Skin epidermis (tissue), 12 donors: Measurements from ENCODE around the gene PKHD1.
"Not testable (repeated sequence)": the region's sequence is repeated elsewhere in the genome, so short reads cannot be mapped to it uniquely, and the experiment has no call there.

ENCODE experiments used
- H3K27ac ChIP-seq, 21 experiments: fragments of 200-600 bp; sonication (generic) in 11 of 21; one replicate each; pipeline ENCODE4 v1.5.0; 2020; ENCODE audit warnings: mild to moderate bottlenecking in 3 of 21, inconsistent platforms in 2 of 21, moderate library complexity in 2 of 21
- H3K4me3 ChIP-seq, 7 experiments: fragments of 200-600 bp; sonication (generic) in 2 of 7; one replicate each; pipeline ENCODE4 v1.5.0; 2020; ENCODE audit warnings: inconsistent platforms in 2 of 7, mild to moderate bottlenecking in 2 of 7, moderate library complexity in 1 of 7

The PKHD1 gene

DNA sequence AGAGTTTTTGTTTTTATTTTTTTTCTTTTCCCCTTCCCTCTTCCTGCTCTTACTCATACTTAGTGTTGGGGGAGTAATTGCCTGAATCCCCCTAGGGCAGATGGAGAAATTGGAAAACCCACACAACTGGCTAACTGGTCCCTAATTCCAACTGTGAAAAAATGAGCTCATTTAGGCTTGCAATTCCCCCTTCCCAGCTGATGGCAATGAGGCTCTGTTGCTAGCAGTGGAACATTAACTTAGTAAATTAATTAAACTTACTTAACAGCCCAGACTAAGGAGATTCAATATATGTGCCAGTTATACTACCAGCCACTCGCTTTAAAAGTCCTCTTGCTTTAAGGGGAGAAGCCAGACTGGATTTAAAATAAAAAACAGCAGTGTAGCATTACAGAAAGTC, 76.6 kb downstream of the PKHD1 start:
- Histone ChIP-seq H3K4me3 (no peak overlapping the region), H3K27ac (no peak overlapping the region)

DNA sequence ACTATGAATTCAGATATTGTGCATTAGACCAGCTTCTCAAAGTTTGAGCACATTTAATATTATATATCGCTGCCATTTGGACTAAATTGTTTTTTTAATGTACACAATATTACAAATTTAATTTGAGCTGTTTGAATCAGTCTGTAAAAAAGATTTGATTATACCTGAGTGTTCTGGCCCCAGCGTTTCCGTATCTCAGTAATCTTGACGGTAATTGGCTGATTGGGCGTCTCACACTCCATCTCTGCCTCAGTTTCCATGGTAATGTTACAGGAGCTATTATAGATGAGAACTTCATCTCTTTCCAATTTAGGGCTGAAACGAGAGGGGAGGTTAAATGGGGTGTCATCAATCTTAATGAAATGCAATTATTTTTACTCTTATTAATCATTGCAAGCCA, 77.3 kb downstream of the PKHD1 start:
- Histone ChIP-seq H3K27ac (no peak overlapping the region), H3K4me3 (no peak overlapping the region)

DNA sequence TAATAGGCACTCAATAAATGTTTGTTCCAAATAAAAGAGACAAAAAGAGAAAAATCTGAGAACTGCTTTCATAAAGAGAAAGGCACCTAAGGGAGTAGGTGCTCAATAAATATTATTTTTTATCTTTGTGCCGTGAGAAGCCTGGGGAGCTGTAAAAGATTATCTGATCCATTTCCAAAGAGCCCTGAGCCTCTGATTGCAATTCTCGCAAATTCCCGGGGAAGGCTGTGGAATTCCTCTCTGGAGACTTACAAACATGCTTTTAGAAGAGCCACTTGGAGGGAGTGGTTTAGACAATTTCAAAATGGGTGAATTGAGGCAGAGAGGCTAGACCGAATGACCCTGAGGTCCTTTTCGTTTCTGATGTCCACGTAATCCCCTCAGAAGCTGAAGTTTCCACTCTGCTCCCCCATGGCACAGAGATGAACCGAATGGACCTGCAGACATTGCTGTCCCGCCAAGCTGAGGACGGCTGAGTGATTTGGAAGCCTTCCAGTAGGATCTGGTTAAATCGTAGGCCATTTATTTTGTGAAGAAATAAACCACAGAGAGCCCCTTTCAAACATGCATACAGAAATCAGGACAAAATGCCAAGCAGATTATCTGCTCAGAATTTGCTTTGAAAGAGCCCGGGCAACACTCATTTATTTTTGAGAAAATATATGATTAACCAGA, 77.8 kb downstream of the PKHD1 start:
- Histone ChIP-seq H3K27ac (no peak overlapping the region), H3K4me3 (no peak overlapping the region)

DNA sequence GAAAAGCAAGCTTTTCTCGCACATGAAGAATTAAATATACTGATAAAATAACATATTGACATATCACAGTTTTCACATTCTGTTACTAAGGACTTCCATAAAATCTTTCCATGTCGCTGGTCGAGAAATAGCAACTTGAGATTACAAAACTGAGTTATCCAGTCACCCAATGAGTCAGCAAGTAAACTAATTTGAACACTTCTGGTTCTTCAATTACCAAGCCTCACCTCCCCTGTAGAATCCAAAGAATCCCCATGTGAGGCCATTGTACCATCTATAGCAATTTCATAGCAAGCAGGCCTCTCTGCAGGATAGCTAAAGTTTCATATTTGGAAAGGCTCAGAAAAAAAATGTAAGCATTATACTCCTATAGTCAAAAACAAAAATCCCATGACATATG, 87.3 kb downstream of the PKHD1 start:
- no peak overlapping the region for H3K27ac ChIP-seq
- H3K4me3 ChIP-seq: no peak overlapping the region

GRCh38 chr6:51996296-51996947, 91.0 kb downstream of the PKHD1 start:
- H3K4me3 ChIP-seq: no peak overlapping the region
- H3K27ac ChIP-seq: no peak overlapping the region

- H3K27ac ChIP-seq: no peak overlapping the region
- no peak overlapping the region for H3K4me3 ChIP-seq
Measured at GRCh38 chr6:51995214-51995755, 92.1 kb downstream of the PKHD1 start.

GRCh38 chr6:51992876-51993275, 94.5 kb downstream of the PKHD1 start:
- H3K4me3 ChIP-seq: no peak overlapping the region
- H3K27ac ChIP-seq: no peak overlapping the region

DNA sequence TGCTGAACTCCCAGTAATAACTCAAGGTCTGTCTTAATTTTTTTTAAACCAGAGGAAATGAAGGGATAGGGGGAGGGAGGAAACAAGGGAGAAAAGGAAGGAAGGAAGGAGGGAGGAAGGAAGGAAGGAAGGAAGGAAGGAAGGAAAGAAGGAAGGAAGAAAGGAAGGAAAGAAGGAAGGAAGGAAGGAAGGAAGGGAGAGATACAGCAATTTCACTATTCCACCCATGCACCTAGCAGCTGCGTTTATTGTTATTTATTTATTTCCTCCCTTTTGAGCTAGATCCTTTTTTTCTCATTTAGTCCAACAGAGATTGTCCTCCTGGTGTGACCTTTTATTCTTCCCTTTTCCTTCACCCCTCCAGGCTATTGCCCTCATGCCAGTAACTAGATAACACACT, 97.6 kb downstream of the PKHD1 start:
- Histone ChIP-seq H3K27ac (no peak overlapping the region), H3K4me3 (no peak overlapping the region)

DNA sequence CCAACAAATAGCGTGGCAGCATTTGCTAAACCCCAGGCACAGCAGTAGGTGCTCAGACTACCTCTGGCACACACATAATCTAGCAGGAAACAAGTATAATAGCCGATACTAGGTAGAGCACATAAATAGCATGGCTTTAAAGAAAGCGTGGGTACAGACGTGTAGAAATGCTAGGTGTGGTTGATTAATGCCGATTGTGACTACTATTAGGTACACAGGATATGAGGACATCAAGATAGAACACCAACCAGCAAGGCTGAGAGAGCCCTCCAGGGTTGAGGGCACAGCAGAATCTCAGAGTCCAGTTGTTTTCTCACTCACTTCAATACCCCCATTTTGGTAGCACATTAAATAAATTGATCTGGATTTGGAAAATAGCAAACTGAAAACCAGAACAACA, 100.5 kb downstream of the PKHD1 start:
- Histone ChIP-seq H3K27ac (no peak overlapping the region), H3K4me3 (no peak overlapping the region)

- Histone ChIP-seq H3K4me3 (no peak overlapping the region), H3K27ac (no peak overlapping the region)
Measured at GRCh38 chr6:51983564-51983963, 103.8 kb downstream of the PKHD1 start.

DNA sequence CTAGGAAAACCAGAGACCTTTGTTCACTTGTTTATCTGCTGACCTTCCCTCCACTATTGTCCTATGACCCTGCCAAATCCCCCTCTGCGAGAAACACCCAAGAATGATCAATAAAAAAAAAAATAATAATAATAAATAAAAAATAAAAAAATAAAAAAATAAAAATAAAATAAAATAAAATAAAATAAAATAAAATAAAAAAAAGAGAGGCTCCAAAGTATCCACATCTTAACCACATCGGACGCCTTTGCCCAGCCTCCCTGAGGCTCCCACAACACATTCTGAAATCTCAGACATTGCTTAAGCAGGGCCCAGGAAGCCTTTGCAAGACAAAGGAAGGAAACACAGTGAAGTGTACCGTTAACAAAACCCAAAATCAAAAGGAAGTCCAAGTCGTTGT, 104.7 kb downstream of the PKHD1 start:
- not testable (repeated sequence) for H3K4me3 ChIP-seq, H3K27ac ChIP-seq

DNA sequence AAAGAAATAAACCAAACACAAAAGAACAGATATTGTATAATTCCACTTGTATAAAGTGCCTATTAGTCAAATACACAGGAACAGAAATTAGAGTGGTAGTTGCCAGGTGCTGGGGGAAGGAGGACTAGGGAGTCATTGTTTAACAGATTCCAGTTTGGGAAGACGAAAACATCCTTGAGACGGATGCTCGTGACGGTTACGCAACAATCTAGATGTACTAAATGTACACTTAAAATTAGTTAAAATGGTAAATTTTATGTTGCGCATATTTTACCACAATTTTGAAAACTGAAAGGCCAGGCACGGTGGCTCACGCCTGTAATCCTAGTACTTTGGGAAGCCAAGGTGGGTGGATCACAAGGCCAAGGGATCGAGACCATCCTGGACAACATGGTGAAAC, 111.0 kb downstream of the PKHD1 start:
- no peak overlapping the region for H3K27ac ChIP-seq
- H3K4me3 ChIP-seq: no peak overlapping the region

GRCh38 chr6:51972659-51973058, 114.8 kb downstream of the PKHD1 start:
- Histone ChIP-seq H3K4me3 (no peak overlapping the region), H3K27ac (no peak overlapping the region)

- H3K4me3 ChIP-seq: no peak overlapping the region
- H3K27ac ChIP-seq: no peak overlapping the region
Measured at GRCh38 chr6:51968265-51968664, 119.1 kb downstream of the PKHD1 start.

GRCh38 chr6:51965222-51965801, 122.1 kb downstream of the PKHD1 start:
- H3K27ac ChIP-seq: no peak overlapping the region
- H3K4me3 ChIP-seq: no peak overlapping the region

DNA sequence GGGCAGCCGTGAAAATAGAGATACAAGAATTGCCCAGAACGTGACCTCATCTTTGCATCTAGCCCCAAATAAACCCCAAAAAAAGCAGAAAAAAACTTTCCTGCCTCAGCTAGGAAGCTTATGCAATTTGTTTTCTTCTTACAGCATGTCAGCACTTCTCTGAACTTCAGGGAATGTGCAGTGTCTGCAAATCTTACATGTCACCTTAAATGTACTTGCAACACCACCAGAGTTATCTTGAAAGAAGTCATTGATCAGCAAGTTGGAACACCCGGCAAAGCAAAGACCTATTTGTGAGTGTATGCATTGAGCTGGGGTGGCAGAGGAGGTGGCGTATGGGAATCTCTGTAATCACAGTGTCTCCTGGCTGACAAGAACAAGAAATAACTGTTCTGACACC, 123.4 kb downstream of the PKHD1 start:
- H3K27ac ChIP-seq: no peak overlapping the region
- no peak overlapping the region for H3K4me3 ChIP-seq

GRCh38 chr6:51962354-51962753, 125.1 kb downstream of the PKHD1 start:
- no peak overlapping the region for H3K4me3 ChIP-seq
- no peak overlapping the region for H3K27ac ChIP-seq

DNA sequence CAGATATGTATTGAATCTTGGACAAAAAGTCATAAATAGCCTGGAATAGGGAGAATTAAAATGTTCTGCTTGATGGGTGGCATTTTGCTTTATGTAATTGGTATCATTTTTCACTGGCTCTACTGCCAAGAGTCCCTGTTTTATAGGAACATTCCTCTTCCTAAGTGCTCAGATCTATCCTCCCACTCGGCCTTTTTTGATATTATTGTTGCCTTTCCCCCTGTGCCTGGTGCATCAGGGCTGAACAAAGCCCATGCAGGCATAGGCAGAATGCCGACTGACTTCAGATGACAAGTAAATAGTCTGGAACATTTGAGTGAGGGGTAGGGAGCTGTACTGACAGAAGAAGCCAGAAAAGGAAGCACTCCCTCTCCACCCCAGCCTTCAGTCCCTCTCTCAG, 127.0 kb downstream of the PKHD1 start:
- no peak overlapping the region for H3K4me3 ChIP-seq
- H3K27ac ChIP-seq: no peak overlapping the region

GRCh38 chr6:51959744-51960383, 127.5 kb downstream of the PKHD1 start:
- H3K27ac ChIP-seq: no peak overlapping the region
- no peak overlapping the region for H3K4me3 ChIP-seq

- H3K4me3 ChIP-seq: no peak overlapping the region
- H3K27ac ChIP-seq: no peak overlapping the region
Measured at GRCh38 chr6:51954681-51955080, 132.7 kb downstream of the PKHD1 start.

DNA sequence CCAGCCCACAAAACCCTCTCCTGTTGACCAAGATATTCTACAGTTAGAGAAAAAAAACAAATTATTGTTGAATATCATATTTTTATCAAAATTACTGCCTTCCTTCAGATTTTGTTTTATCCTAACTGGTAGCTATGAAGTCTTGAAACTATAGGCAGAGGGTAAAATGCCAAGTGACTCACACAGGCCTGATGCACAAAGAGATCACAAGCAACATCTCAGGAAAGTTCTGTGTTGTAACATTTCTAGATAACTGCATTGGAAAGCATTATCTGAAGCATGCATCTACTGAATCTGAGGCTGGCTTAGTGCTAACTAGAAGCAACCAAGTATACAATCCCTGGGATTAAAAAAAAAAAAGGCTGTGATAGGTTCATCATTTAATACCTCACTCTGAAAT, 134.2 kb downstream of the PKHD1 start:
- Histone ChIP-seq H3K4me3 (no peak overlapping the region), H3K27ac (no peak overlapping the region)
